ENCODE results near the gene EIF3B.
"Not testable (repeated sequence)": the region's sequence is repeated elsewhere in the genome, so short reads cannot be mapped to it uniquely, and the experiment has no call there.

The EIF3B gene

GRCh38 chr7:2403718-2404648, 49.4 kb downstream of the EIF3B start:
- peak; percentile 74 for DNase-seq

GRCh38 chr7:2404714-2405119, 50.1 kb downstream of the EIF3B start:
- no peak for DNase-seq

GRCh38 chr7:2405201-2405600, 50.6 kb downstream of the EIF3B start:
- DNase-seq: no peak

DNA sequence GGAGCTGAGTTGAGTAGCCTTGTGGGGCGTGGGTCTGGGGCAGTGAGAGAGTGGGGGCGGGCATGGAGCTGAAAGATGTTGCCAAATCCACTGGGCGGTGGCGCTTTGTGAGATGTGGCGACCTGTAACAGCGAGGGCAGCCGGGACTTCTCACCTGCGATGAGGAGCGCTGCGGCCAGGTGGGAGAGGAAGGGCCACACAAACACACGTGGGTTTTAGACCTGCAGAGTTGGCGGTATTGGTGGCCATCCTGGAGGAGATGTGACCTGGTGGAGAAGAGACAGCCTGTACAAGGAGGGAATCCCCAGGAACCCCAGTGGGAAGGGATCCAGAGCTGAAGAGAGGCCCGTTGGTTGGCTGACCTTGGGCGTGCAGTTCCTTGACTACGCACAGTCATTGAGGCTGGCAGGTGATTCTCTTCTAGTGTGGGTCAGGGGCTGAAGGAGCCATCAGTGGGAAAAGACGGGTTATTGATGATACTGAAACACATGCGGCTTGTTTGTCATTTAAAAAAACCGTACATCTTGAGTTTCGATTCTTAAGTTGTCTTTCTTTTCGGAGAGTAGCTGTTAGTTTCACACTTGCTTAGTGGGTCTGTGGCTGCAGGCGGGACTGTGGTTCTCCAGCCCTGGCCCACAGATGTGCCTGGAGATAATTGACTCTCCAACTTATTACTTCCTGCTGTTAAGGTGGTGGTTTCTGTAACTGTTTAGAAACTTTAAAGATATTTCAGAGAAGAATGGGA, 51.1 kb downstream of the EIF3B start:
- peak; percentile 79 for DNase-seq

- DNase-seq: no peak
These were observed 55.3 kb downstream of the EIF3B start for GRCh38 chr7:2409745-2410414.

DNA sequence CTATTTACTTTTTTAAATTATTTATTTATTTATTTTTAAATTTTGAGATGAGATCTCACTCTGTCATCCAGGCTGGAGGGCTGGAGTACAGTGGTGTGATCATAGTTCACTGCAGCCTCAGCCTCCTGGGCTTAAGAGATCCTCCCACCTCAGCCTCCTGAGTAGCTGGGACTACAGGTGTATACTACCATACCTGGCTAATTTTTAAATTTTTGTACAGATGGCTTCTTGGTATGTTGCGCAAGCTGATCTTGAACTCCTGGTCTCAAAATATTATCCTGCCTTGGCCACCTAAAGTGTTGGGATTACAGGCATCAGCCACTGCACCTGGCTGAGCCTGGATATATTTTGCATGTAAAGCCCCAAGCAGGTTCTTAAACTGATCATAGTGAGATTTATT, 56.4 kb downstream of the EIF3B start:
- DNase-seq: no peak

DNA sequence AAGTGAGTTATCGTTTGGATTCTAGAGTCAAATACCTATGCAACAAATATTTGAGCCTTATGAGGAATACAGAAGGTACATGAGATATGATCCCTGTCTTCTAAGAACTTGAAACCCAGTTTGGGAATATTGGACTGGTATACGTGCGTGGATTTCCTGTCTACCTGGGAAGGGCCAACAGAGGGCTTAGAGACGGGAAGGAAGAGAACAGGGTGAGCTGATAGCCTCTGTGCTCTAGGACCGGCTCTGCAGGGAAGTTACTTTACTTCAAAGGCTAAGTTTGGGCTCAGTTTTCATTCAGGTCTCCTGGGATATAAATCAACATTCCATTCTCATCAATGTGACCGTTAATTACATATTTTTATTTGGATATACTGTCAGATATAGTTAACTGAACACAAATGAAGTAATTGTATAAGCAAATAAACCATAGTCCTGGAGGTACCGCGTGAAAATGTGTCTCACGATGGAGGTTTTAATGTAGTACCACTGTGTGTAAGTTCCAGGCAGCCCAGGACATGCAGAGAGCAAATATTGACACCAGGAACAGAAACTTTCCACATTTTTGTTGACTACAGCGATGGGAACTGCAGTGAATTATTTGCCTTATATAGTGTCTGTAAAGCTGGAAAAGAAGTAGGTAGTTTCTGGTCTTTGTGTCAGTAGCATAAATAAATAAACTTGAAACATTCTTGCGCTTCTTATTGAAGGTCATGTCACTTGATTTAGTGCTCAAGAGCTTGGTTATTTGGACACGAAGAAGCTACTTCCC, 57.4 kb downstream of the EIF3B start:
- no peak for DNase-seq

GRCh38 chr7:2412587-2413201, 58.1 kb downstream of the EIF3B start:
- no peak for DNase-seq

DNA sequence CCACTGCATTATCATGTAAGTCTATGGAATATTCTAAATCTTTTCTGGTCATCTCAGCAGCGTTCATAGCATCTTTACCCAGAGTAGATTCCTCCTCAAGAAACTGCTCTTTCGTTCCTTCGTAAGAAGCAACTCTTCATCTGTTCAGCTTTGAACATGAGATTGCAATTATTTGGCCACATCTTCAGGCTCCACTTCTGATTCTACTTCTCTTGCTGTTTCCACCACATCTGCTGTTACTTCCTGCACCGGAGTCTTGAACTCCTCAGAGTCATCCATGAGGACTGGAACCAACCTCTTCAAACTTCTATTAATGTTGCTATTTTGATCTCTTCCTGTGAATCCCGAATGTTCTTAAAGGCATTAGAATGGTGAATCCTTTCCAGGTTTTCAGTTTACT, 61.4 kb downstream of the EIF3B start:
- DNase-seq: no peak

- no peak for DNase-seq
These were observed 62.0 kb downstream of the EIF3B start for GRCh38 chr7:2416650-2417049.

DNA sequence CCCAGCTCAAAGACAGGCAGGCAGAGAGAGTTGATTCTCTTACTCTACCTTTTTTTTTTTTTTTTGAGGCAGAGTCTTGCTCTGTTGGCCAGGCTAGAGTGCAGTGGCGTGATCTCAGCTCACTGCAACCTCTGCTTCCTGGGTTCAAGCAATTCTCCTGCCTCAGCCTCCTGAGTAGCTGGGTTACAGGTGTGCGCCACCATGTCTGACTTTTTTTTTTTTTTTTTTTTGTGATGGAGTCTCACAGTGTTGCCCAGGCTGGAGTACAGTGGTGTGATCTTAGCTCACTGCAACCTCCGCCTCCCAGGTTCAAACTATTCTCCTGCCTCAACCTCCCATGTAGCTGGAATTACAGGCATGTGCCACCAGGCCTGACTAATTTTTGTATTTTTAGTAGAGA, 62.6 kb downstream of the EIF3B start:
- DNase-seq: not testable (repeated sequence)

DNA sequence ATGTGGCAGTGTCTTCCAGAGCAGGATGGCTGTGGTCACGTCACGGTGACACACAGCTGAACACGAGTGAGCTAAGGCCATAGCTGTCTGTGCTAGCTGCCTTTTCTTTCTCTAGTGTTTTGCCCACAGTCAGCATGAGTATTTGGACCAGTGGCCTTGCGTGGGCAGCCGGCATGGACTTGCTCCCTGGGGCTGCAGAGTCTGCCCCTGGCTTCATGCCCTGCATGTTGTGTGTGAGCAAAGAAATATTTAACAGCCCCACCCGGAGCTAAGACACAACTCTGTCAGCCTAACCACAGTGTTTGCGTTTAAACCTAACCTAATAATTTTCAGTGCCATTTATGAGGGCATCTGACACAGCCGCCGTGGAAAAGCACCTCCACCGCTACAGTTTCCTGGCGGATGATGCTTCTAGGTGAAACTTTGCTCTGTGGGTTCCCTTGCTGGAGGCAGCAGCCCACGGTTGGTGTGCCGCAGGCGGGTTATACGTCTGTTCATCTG, 63.4 kb downstream of the EIF3B start:
- peak; percentile 79 for DNase-seq

DNA sequence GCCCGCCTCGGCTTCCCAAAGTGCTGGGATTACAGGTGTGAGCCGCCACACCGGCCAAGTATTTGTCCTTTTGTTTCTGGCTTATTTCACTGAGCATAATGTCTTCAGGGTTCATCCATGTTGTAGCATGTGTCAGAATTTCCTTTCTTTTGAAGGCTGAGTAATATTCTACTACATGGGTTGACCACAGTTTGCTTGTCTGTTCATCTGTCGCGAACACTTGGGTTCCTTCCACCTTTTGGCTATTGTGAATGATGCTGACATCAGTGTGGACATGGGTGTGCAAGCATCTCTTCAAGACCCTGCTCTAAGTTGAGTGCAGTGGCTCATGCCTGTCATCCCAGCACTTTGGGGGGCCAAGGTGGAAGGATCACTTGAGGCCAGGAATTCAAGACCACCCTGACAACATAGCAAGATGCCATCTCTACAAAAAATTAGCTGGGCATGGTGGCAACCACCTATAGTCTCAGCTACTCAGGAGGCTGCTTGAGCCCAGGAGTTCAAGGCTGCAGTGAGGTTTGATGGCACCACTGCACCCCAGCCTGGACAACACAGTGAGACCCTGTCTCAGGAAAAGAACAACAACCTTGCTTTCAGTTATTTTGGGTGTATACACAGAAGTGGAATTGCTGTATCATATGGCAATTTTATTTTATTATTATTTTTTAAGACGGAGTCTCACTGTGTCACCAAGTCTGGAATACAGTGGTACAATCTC, 65.7 kb downstream of the EIF3B start:
- DNase-seq: no peak

- no peak for DNase-seq
These were observed 67.3 kb downstream of the EIF3B start for GRCh38 chr7:2421943-2422310.

DNA sequence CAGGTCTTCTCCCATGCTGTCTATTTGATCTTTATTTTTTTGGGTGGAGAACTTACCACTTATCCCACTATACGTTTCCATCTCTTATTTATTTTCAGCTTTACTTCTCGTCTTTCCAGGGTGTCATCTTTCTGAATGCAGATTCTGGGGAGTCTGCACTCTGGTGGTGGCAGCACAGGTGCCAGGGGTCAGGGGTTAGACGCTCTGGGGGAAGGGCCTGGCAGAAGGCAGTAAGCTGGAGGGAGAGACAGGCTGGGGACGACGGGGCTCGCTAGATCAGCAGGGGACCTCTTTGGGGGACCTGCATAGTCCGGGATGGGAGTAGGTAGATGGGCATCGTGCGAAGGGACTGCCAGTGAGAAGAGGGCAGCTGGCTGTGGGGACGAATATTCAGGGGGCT, 71.1 kb downstream of the EIF3B start:
- DNase-seq: no peak
